GM21360 (cell line): ENCODE data around the gene MTURN.
"Not testable (repeated sequence)": the region's sequence is repeated elsewhere in the genome, so short reads cannot be mapped to it uniquely, and the experiment has no call there.

Source experiments
- ATAC-seq: cut with Tn5 transposase; IDR thresholded peaks from one replicate; pipeline ENCODE4 v1.9.1; 2021; ENCODE audit warnings: mild to moderate bottlenecking, moderate library complexity; ENCODE audit not compliant: unreplicated experiment

Gene MTURN

DNA sequence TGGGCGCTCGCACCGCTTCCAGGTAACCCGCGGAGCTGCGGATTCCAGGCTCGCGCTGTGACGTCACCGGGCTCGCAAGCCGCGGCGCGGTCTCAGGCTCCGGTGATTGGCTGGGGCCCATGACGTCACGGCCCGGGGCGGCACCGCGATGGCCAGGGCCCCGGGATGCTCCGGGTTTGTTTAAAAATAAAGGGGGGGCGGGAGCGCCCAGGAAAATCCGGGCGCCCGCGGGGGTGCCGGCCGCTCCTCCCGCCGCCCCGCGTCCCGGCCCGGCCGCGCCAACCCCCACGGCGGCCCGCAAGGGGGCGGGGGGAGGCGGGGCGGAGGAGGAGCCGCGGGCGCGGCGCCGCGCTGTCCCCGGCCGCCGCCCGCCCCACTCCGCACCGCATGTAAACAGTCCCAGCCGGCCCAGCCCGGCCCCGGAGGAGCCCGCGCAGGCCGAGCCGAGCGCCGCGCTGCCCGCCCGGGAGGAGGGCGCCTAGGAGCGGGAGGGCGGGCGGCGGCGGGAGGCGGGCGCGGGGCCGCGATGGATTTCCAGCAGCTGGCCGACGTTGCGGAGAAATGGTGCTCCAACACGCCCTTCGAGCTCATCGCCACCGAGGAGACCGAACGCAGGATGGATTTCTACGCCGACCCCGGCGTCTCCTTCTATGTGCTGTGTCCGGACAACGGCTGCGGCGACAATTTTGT is at the start of gene MTURN:
Gene MTURN, plus strand, starts transcription at position 376 of the 690 bp plus-strand sequence. Its CDS starts 151 bp downstream, at position 527.
- ATAC-seq, result peak; percentile 77

DNA sequence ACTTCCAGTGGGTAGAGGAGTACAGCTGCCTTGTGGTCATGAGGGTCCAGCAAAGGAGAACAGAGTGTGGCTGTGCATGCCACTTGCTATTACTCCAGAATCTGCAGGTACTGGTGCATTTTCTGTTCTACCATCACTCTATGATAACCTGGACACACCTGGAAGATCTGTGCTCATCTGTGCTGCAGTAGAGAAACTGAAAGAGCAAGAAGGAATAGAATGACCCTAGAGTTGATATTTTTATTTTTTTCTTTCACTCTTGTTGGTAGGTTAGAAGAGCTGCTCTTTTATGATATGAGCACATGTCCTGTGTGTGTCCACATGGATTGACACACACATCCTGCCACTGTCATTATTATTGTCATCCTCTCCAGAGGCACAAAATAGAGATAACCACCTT is 48.3 kb upstream of the MTURN start:
- ATAC-seq, result no peak

DNA sequence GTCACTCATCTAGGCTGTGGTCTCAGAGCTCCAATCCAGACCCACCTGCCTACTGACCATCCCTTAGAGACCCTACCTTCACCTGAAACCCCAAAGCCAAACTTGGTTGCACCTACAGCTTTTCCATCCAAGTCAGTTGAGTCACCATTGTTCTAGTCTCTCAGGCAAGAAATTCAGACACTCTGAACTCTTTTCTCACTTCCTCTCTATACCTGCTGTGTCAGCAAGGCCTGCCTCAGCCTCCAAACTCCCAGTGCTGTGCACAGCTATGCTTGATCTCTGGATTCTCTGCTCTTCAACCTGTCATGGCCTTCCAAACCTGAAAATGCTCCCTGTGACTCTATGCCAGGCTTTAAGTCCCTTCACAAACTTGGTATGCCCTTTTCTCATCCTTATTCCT is 47.4 kb upstream of the MTURN start:
- no peak for ATAC-seq

DNA sequence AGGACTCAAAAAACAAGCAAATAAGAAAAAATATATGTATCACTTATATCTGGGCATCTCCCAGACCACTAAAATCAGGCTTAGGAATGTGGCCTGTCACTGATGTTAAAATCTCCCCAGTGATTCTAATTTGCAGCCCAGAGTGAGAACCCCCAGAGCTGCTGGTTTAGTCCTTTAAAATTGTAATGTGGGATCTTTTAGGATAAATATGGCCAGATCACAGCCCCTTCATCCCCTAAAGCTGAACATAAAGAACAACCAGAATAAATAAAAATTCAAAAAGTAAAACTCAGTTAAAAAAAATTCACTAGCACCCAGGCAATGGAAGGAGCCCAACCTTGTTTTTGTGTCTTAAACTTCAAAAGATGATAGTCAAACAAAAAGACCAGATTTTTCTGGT is 46.4 kb upstream of the MTURN start:
- no peak for ATAC-seq

DNA sequence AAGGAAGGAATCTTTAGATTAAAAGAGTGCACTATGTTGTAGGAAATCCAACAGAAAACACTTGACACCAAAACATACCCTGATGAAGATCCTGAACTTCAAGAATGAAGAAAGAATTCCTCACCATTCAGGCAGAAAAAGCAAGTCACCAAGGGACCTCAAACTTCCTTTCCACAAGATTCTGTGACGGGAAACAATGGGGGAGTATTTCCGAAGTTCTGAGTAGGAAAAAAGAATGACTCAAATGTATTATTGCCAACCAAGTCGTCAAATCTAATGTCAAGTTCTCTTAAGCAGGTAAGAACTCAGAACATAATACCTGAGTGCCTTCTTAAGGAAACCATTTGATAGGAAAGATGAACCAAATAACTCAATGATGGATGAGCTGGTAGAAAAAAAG is 44.7 kb upstream of the MTURN start:
- no peak for ATAC-seq

DNA sequence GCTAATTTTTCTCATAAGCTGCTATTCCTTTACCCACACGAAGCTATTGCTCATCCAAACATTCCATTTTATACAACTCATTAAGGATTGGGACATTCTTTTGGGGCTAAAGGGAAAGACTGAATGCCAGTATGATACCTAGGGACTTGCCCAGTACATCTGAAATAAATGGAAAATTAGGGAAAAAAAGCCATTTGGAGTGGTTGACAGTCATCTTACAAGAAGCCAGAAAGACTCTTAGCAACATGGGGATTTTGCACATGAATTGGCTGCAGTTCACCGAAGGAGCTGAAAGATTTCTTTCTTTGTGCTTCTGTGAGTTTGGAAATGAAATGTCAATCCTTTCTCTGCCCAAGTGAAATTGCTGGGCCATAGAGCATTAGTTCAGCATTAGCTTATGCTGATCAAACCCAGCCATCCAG is 43.3 kb upstream of the MTURN start:
- ATAC-seq, result no peak

DNA sequence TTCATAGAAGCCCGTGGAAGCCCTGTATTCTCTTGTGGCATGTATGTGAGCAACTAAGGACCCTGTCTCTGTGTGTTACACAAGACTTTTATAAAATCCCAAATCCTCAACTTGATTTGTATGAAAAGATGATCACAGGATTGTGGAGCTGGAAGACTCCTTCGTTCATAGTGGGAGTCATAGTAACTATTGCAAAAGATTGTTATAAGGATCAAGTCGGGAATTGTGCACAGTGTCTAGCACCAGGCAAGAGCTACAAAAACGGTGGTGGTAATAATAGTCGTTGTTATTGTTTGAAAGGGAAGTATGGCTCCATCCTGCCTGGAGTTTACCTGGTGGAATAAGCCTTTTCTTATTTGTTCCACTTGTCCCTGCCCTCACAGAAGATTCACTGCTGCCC is 42.8 kb upstream of the MTURN start:
- no peak for ATAC-seq

DNA sequence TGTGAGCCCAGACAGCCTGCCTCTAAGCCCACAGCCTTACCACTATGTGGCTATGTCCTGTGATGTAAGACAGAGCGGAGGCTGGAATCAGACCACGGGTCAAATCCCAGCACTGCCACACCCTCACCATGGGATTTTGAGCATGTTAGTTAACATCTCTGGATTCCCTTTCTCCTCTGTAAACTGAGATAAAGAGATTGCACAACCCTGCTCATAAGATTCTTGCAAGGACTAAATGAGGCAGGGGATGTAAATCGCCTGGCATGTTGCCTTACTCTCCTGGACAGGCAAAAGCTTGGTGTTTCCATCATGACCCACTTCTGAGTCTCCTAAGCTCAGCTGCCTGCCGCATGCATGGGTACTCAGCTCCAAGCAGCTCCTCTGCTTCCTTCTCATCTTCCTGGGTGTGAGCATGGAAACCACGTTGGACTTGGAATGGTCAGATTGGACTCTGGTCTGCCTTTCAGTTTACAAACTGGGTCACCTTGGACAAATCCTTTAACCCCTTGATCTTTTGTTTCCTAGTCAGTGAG is 41.3 kb upstream of the MTURN start:
- no peak for ATAC-seq

DNA sequence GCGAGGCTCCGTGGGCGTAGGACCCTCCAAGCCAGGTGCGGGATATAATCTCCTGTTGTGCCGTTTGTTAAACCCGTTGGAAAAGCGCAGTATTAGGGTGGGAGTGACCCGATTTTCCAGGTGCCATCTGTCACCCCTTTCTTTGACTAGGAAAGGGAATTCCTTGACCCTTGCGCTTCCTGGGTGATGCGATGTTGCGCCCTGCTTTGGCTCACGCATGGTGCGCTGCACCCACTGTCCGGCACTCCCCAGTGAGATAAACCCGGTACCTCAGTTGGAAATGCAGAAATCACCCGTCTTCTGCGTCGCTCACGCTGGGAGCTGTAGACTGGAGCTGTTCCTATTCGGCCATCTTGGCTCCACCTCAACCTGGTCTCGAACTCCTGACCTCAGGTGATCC is 36.2 kb upstream of the MTURN start:
- not testable (repeated sequence) for ATAC-seq

DNA sequence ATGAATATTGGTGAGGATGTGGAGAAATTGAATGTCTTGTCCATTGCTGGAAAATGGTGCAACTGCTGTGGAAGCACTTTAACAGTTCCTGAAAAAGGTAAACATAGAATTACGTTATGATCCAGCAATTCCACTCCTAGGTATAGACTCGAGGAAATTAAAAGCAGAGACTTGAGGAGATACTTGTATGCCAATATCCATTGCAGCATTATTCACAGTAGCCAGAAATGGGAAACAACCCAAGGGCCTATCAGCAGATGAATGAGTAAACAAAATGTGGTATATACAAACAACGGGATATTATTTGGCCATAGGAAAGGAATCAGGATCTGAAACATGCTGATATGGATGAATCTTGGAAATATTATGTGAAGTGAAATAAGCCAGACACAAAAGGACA is 32.5 kb upstream of the MTURN start:
- no peak for ATAC-seq

DNA sequence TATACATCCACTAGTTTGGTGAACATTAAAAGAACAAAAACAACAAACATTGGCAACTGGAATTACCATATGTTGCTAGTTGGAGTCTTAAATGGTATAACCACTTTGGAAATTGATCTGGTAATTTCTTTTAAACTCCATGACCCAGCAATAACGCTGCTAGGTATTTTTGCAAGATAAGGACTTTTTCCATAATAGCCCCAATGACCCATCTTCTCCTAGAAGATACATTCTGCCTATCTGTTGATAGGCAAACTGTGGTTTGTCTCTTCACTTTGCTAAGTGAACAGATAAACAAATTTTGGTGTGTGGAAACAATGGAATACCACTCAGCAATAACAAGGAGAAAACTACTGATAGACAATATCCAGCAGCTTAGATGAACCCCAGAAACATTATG is 30.6 kb upstream of the MTURN start:
- ATAC-seq, result no peak

DNA sequence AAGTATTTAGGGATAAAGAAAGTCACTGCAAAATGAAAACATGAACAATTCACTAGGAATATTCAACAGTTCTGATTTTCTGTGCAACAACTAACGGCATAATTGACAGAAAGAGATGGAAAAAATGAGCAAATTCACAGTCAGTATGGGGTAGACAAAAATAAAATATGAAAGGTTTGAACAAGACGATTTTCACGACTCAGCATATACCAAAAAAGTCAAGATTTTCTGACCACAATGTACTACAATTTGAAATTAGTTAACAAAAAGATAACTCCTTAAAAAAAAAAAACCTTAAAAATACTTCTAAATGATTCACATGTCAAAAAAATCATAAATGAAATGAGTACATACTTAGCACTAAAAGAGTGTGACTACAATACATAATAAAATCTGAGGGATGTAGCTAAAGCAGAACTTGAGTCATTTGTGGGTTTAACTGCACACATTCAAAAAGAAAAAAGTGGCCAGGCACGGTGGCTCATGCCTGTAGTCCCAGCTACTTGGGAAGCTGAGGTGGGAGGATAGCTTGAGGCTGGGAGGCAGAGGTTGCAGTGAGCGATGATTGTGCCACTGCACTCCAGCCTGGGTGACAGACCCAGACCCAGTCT is 22.6 kb upstream of the MTURN start:
- ATAC-seq, result no peak

DNA sequence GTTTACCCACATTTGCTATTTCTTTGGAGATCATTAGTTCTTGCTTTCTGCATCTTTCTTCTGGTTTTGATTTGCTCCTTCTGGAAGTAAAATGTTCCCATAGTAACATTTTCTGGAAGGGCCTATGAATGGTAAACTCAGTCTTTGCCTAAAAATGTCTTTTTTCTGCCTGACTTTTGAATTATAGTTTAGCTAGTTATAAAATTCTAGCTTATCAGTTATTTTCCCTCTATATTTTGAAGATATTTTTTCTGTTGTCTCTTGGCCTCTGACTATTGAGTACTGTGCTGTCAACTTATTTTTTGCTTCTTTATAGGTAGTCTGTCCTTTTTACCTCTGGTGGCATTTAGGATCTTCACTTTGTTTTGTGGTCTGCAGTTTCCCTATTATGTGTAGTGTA is 21.6 kb upstream of the MTURN start:
- ATAC-seq, result no peak

DNA sequence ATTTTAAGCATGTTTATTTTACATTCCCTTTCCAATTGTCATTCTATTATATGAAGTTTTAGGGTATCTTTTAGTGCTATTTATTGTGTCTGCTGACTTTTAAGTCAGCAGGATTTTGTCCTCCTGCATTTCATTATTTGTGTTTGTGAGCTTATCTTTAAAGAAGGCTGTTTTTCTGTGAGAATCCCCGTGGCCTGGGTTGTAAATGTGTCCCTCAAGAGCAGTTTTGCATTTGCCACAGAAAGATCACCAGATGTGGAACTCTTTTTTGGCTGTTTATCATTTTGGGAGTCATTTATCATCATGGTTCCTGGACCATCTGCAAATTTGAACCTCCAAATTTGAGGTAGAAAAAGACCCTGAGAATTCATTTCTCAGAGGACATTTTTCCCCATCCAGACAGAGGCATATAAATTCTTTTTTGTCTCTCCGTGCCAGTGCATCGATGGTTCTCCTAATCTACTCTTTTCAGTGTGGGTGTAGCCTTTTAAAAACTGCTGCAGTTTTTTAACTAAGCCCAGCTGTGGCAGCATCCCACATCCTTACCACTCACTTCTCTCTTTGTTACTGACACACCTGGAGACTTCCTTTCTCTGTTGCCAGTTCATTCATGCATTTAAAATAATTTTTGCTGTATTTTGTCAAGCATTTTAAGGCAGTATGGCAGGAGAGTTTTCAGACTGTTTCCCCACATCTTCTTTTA is 20.1 kb upstream of the MTURN start:
- ATAC-seq, result no peak

DNA sequence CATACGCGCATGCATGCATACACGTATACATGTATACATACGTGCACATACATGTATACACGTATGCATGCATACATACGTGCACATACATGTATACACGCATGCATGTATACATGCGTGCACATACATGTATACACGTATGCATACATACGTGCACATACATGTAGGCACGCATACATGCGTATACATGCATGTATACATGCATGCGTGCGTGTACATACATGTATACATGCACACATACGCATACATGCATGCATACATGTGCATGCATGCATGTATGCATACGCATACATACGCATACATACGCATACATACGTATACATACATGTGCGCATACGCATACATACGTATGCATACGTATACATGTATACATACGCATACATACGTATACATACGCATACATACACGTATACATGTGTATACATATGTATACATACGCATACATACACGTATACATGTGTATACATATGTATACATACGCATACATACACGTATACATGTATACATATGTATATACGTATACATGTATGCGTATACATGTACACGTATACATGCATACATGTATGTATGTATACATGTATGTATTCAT is 19.0 kb upstream of the MTURN start:
- no peak for ATAC-seq

DNA sequence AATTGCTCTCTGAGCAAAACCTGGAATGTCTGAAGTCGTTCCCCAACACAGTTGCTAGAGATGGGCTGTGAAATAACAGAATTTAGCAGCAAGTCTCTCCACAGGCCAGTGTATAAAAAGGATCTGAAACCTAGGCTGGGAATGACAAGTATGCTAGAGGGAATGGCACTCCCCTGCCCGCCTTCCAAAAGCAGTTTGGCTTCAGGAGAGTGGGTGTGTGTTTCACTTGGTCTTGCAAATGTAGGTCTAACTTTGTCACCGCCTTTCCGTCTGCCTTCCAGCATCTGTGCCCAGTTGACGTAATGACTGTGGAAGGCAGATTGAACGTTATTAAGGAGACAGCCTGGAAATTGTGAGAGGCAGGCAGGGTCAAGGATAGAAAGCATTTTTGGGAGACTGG is 18.0 kb upstream of the MTURN start:
- no peak for ATAC-seq

DNA sequence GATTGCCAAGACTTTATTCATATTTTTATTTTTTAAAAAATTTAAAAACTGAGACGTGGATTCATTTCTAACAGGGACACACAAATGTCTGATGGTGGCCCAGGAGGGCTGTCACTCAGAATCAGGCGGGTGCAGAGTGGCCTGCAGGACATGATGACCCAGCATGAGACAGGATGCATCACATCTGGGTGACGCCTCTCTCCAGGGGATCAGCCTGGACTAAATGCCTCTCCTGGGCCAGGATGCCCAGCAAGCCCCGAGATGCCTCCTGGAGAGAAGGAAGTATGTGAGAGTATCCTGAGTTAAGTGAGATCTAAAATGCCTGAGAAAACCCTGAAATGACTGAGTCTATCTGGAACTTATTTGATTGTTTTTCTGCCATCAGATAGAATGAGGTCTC is 16.9 kb upstream of the MTURN start:
- no peak for ATAC-seq

DNA sequence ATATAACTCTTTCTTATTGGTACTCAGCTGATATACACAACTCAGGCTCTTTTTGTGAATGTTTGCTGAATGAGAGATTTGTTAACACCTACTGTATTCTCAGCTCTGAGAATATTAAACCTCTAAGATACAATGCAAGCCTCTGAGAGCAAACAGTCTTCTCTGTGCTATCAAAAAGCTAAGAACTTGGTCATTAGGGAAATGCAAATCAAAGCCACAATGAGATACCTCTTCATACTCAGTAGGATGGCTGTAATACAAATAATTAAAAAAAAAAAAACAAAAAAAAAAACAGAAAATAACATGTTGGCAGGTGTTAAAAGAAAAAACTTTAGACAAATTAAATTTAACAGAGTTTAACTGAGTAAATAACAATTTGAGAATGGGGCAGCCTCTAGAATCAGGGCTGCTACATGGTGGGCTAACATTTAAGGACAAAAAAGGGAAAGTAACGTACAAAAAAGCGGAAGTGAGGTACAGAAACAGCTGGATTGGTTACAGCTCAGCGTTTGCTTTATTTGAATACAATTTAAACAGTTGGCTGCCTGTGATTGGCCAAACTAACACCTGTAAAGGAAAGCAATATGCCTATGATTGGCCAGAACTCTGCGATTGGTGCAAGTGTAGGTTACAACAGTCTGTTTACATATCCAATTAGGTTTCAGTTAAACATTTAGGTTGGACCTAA is 14.8 kb upstream of the MTURN start:
- no peak for ATAC-seq

DNA sequence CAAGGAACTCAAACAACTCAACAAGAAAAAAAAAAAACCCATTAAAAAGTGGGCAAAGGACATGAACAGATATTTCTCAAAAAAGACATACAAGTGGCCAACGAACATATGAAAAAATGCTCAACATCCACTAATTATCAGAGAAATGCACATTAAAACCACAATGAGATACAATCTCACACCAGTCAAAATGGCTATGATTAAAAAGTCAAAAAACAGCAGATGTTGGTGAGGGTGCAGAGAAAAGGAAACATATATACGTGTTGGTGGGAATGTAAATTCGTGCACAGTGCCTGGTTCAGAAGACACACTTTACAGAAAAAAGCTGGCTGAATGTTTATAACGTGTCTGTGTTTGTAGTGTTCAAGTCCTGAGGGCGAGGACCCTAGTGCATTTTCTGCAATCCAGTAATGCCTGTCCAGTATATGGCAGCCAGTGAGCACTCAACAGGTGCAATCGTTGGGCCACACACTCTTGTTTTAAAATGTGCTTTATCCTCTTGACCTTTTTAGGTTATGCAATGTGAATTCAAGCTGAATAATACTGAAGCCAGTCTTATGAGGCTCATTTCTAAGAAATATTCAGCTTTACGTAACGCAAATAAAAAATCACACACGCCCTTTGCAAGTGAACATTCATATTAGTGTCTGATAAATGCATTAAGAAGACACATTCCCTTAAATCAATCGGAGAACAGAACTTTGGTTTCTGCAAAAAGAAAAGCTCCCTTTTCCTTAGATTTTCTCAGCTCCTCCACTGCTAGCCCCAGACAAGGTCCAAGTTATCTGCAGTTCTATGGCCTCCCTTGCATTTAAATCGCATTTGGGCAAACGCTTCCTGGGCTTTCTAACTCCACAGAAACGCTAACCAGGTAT is 813 bp upstream of the MTURN start:
- no peak for ATAC-seq
